GM21529 (cell line): ENCODE results near the gene SPAG17.

Experiments
- ATAC-seq: cut with Tn5 transposase; IDR thresholded peaks from one replicate; pipeline ENCODE4 v1.9.1; 2021; ENCODE audit not compliant: unreplicated experiment

Gene SPAG17

DNA sequence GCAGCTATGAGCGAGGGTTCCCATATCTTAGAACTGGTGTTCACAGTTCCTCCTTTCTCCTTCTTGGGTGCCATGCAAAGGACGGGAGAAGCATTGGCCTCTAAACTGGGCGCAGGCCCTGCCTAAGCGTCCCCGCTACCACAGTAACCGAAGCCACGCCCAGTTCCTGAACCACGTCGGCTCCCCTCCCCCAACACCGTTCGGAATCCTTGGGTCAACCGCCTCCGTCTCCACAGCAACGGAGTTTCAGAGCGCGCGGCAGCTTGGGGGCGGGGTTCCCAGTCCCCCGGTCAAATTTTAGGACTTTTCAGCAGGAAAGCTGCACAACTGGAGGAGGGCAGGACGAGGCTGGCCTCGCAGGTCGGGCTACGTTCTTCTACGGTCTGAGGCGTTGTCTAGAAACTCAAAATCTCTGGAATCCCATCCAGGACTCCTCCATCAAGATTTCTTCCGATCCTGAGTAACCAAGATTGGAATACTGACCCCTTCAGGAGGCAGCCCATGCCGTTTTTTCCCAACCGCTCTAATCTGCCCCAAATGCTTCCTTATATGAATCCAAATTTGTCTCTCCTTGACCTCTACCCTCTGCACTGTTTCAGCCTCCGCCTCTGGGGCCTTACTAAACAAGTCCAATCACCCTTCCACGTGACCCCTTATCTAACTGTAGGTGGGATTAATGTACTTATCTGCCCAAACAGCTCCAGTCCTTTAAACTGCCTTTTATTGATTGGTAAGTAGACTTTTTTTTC lies at the start of gene SPAG17:
TSS of gene SPAG17 (minus strand) at position 145 of the 749 bp plus-strand sequence. CDS start at position 74, 71 bp downstream.
- ATAC-seq, result no peak

- ATAC-seq, result no peak
Measured at GRCh38 chr1:118225471-118225870, 40.4 kb upstream of the SPAG17 start.

GRCh38 chr1:118223426-118223825 lies 38.4 kb upstream of the SPAG17 start:
- ATAC-seq, result no peak

DNA sequence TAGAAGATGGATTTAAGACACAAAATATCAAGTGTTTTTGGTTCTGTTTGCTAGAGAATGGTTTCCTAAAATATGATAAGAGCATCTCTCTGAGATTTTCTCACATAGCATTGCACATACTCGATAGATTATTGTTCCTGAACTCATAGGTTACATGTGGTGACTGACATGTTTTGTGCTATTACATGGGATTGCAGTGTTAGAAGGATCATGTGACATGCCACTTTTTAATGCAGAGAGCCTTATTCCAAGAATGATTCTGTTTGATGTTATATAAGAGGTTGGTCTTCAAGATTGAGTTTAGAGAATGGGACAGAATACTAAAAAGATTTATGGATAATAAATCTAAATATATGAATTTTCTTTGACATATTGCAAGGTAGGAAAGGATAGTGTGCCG lies 34.4 kb upstream of the SPAG17 start:
- ATAC-seq, result no peak

GRCh38 chr1:118217141-118217838 lies 32.3 kb upstream of the SPAG17 start:
- no peak for ATAC-seq

GRCh38 chr1:118214866-118215265 lies 29.8 kb upstream of the SPAG17 start:
- ATAC-seq, result no peak

GRCh38 chr1:118210723-118211110 lies 25.7 kb upstream of the SPAG17 start:
- no peak for ATAC-seq

GRCh38 chr1:118210051-118210722 lies 25.2 kb upstream of the SPAG17 start:
- no peak for ATAC-seq

DNA sequence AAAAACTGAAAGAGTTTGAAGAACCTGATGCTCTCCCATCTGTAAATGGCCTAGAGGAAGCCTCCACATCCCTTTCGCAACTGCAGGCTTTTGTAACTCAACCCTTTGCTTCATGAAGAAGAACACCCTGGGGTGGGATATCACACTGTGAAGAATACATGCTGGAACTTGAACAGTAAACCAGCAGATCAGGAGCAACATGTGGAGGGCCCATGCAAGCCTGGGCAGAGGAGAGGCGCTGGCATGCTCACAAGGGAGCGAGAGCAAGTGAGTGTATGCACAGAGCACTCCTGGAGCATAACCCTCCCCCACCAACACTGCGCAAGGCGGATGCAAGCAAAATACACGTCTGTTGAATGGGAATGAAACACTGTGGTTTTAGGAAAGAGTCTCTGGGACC lies 24.6 kb upstream of the SPAG17 start:
- ATAC-seq, result no peak

GRCh38 chr1:118206966-118207365 lies 21.9 kb upstream of the SPAG17 start:
- ATAC-seq, result no peak

- no peak for ATAC-seq
Measured at GRCh38 chr1:118204648-118205047, 19.6 kb upstream of the SPAG17 start.

GRCh38 chr1:118204105-118204504 lies 19.1 kb upstream of the SPAG17 start:
- ATAC-seq, result no peak

GRCh38 chr1:118202076-118202608 lies 17.1 kb upstream of the SPAG17 start:
- peak; percentile 58 for ATAC-seq

DNA sequence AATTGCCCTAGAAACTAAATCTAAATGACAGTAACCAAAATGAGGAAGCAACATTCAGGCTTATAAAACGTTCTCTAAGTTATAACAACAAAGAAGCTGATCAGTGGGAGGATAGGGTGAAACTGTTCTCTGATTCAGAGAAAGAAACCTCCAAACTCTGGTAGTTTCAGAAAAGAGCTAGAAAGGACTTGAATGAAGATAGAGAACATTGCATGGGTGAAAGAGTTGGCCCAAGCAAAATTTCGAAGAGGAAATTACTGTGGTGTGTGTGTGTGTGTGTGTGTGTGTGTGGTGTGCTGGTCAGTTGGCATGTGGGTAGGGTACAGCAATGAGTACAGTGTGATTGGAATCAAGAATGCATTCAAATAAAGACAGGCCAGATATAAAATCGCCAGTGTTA lies 16.5 kb upstream of the SPAG17 start:
- peak; percentile 78 for ATAC-seq

GRCh38 chr1:118200836-118201235 lies 15.8 kb upstream of the SPAG17 start:
- ATAC-seq, result no peak

DNA sequence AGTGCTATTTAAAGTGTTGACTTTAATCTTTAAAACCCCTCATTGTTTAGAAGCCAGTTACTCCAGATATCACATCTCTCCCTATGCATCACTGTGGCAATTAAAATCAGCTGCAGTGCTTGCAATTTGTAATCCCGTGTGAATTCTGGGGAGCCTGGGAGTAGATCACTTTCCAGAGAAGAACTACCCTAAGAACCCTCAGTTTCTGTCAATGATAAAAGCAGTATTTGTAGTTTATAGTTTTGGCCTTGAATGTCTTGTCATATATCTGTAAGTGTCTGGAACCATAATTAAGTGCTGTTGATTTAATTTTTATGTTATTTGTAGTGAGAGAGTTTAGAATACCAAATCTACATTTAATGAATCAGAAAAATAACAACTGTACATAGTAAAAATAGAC lies 5.5 kb upstream of the SPAG17 start:
- ATAC-seq, result no peak

DNA sequence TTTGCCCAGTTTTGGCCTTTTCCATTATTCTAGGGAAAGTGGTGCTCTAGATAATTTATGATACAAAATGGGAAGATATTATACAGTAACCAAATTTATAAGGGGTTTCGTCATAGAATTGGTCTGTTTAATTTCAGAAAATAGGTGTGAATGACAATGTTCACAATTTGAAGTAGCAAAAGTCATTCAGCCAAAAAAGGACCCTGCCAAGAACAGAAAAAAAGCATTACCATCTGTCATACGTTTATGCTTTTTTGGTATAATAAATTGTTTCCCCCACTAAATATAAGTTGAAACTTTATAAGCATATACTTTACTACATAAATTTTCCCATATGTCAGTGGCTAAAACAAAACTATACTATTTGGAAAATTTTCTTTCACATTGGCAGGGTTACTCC lies 4.5 kb upstream of the SPAG17 start:
- no peak for ATAC-seq

DNA sequence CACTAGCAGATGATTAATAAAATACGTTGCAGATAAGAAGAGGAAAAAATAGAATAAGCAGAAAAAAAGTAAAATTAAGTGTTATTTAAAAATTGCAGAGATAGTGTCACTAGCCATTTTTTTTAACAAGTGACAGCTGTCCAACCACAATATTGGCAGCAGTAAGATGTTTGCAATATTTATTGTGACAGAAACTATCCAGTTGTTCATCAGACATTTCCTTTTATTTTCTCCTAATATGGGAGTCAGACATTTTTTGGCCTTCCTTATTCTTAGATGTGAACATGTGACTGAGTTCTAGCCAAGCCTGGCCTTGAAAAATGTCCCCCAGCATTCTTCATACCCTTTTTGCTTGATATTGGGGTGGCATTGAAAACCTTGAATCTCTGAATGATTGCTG lies 3.4 kb upstream of the SPAG17 start:
- ATAC-seq, result no peak

DNA sequence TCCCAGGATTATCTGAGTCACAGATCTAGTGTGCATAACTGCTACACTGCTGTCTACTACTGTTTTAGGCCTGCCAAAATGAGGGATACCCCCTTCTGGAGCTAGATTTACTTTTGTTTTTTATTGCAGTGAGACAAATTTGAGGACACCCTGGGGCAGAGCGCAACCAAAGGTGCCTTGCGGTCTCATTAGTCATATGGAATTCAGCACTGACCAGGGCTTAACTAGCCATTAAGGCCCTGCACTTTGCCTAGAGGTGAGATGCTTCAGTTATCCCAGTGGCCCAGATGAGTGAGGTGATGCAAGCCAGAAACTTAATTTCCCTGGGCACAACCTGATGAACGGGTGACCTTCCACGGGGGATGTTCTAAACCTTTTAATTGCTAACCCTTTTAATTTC lies 998 bp upstream of the SPAG17 start:
- ATAC-seq, result no peak

GRCh38 chr1:118184739-118185083 lies 317 bp downstream of the SPAG17 start:
- no peak for ATAC-seq

DNA sequence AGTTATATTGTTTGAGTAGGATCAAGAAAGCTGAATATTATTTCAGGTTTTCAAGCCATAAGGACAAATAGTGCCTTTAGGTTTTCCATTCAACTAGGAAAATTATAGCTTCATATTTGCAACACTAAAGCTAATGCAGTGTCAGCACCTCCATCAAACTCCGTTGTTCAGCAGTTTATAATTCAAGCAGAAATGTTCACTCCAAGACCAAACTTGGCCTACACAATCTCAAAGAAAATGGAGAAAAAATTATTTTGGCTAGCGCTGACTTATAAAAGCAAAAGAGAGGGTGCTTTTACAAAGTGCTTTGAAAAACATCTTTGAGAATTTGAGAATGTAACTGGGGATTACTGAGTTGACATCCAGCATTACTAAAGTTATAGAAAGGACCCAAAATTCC lies 1.4 kb downstream of the SPAG17 start:
- no peak for ATAC-seq

DNA sequence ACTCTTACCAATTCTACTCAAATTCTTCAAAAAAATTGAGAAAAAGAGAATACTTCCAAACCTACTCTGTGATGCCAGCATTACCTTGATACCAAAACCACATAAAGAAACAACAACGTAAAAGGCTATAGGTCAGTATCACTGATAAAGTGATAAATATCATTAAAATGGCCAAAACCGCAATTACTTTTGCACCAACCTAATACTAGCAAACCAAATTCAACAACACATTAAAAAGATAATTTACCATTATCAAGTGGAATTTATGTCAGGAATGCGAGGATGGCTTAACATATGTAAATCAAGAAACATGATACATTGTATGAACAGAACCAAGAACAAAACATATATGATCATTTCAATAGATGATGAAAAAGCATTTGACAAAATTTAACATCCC lies 7.0 kb downstream of the SPAG17 start:
- no peak for ATAC-seq
